ENCODE data around the gene CDC23.

Gene CDC23

DNA sequence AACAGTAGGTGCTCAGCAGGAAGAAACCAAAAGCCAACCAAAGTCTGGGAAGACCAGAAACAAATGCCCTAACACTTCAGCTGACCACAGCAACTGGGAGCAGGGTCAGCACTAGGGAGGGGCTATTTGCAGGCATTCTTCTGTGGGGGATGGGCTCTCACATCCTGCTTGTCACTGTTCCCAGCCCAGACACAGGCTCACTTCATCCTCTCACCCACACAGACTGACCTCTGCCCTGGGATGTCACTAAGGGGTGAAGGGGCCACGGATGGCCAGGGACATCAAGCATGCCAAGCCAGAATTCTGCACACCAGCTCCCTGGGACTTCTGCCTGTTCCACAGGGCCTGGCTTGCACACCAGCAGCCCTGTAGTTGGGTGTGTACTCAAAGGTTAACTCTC lies 32.6 kb upstream of the CDC23 start:
- DNase-seq (ENCODE audit: insufficient read length, low spot score): no peak
- no peak for FAIRE-seq
- TF ChIP-seq CTCF (IDR thresholded peaks at IDR 0.05; ENCODE audit: insufficient read depth, missing control alignments): no peak

- FAIRE-seq (no peak), DNase-seq (ENCODE audit: insufficient read length, low spot score) (no peak)
- TF ChIP-seq CTCF (IDR thresholded peaks at IDR 0.05; ENCODE audit: insufficient read depth, missing control alignments): no peak
Observed at GRCh38 chr5:138243794-138244193, 30.7 kb upstream of the CDC23 start.

GRCh38 chr5:138241688-138242571 lies 28.8 kb upstream of the CDC23 start:
- DNase-seq (ENCODE audit: insufficient read length, low spot score) (peak; percentile 62), FAIRE-seq (no peak)
- no peak for TF ChIP-seq CTCF (IDR thresholded peaks at IDR 0.05; ENCODE audit: insufficient read depth, missing control alignments)

- TF ChIP-seq CTCF (IDR thresholded peaks at IDR 0.05; ENCODE audit: insufficient read depth, missing control alignments): no peak
- FAIRE-seq: no peak
- DNase-seq (ENCODE audit: insufficient read length, low spot score): no peak
Observed at GRCh38 chr5:138240650-138241385, 27.7 kb upstream of the CDC23 start.

- FAIRE-seq (no peak), DNase-seq (ENCODE audit: insufficient read length, low spot score) (no peak)
- no peak for TF ChIP-seq CTCF (IDR thresholded peaks at IDR 0.05; ENCODE audit: insufficient read depth, missing control alignments)
Observed at GRCh38 chr5:138238034-138238433, 24.9 kb upstream of the CDC23 start.

GRCh38 chr5:138234651-138235050 lies 21.5 kb upstream of the CDC23 start:
- DNase-seq (ENCODE audit: insufficient read length, low spot score): no peak
- TF ChIP-seq CTCF (IDR thresholded peaks at IDR 0.05; ENCODE audit: insufficient read depth, missing control alignments): no peak
- FAIRE-seq: no peak

DNA sequence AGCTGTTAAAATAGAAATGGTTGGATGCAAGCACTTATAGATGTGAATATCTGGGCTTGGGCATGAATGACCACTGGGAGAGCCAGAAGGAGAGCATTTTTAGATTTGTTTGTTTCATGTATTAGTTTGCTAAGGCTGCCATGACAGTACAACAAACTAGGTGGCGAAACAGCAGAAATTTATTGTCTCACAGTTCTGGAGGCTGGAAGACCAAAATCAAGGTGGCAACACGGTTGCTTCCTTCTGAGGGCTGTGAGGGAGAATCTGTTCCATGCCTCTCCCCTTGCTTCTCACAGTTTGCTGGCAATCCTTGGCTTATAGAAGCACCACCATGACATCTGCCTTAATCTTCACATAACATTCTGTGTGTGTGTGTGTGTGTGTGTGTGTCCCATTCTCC lies 20.2 kb upstream of the CDC23 start:
- DNase-seq (ENCODE audit: insufficient read length, low spot score): no peak
- TF ChIP-seq CTCF (IDR thresholded peaks at IDR 0.05; ENCODE audit: insufficient read depth, missing control alignments): no peak
- no peak for FAIRE-seq
